Renal cortical epithelial cell (primary cell): ENCODE measurements around the gene MEMO1. TPM values are rescaled to one million over a fixed set of nuclear protein-coding genes. Genes with fewer than 3 reads are reported as not detected.
"Not testable (repeated sequence)": the region's sequence is repeated elsewhere in the genome, so short reads cannot be mapped to it uniquely, and the experiment has no call there.

Experiments used
- DNase-seq: peaks from one replicate; pipeline ENCODE4 v3.0.0-alpha.2; 2011; ENCODE audit warnings: low read depth
- total RNA-seq: library from RNA; depleted of rRNA; stranded (reverse); fragments of >200 nt; gene quantifications from 2 replicates; pipeline ENCODE4 v1.2.3, GENCODE V29; 2014

MEMO1 gene
- total RNA-seq, 1 donor from 2014 or later: 30.9 TPM

- no peak for DNase-seq
Observed at GRCh38 chr2:31998731-31999383, 12.0 kb downstream of the MEMO1 start.

DNA sequence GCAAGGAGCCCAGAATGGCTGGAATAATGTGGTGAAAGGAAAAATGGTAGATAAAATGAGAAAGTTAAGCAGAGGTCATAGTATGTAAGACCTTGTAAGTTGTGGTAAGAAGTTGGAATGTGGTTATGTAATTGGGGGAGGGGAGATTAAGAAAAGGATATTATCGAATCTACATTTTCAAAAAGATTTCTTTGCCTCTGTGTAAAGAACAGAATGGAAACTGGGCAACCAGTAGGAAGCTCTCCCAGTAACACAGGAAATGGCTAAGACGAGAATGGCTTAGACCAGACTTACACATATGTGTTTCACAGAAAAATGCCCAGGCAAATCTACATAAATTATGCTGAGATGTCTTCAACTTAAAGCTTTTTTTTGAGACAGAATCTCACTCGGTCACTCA is 13.2 kb downstream of the MEMO1 start:
- no peak for DNase-seq

GRCh38 chr2:31996571-31997150 is 14.1 kb downstream of the MEMO1 start:
- DNase-seq: no peak

DNA sequence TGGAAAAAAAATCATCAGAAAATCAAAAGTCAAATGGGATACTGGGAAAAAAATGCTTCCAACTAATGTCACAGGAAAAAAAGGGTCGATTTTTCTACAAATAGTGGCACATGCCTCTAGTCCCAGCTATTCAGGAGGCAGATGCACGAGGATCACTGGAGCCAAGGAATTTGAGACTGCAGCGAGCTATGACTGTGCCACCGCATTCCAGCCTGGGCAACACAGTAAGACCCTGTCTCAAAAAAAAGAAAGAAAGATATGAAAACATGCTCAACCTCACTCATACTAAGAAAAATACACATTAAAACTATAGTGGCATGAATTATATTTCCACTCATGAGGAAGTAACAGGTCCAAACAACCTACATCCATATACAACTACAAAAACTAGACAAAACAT is 17.9 kb downstream of the MEMO1 start:
- DNase-seq: no peak

DNA sequence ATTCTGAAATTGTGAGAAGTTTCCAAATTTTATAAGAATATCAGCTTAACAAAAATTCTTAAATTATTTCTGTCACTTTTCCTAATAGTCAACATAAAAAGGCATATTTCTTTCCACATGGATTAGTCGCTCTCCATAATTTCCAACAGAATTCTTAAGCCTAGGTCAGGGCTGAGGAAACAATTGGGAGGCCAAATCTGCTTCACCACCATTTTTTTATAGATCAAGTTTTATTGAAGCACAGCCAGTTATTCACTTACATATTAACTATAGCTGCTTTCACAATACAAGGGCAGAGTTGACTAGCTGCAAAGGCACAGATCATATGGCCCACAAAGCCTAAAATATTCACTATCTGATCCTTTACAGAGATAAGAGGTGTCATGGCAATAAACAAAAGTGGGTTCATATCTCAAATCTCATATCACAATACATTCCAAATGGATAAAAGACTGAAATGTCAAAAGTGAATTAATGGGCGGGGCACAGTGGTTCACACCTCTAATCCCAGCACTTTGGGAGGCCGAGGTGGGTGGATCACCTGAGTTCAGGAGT is 18.7 kb downstream of the MEMO1 start:
- DNase-seq: peak; percentile 27

DNA sequence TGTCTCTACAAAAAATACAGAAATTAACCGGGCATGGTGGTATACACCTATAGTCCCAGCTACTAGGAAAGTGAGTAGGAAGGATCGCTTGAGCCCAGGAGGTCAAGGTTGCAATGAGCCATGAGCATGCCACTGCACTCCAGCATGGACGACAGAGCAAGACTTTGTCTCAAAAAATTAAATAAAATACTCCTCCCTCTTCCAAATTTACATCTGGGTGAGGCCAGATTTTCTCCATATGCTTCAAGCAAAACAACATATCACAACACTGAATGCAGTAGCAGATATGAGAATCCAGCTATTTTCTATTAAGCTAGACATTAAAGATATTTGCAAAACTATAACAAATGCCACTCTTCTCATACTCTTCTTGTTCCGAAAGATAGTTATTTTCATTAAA is 20.9 kb downstream of the MEMO1 start:
- no peak for DNase-seq

GRCh38 chr2:31987454-31988220 is 23.2 kb downstream of the MEMO1 start:
- DNase-seq: no peak

GRCh38 chr2:31986906-31987305 is 23.9 kb downstream of the MEMO1 start:
- DNase-seq: no peak

DNA sequence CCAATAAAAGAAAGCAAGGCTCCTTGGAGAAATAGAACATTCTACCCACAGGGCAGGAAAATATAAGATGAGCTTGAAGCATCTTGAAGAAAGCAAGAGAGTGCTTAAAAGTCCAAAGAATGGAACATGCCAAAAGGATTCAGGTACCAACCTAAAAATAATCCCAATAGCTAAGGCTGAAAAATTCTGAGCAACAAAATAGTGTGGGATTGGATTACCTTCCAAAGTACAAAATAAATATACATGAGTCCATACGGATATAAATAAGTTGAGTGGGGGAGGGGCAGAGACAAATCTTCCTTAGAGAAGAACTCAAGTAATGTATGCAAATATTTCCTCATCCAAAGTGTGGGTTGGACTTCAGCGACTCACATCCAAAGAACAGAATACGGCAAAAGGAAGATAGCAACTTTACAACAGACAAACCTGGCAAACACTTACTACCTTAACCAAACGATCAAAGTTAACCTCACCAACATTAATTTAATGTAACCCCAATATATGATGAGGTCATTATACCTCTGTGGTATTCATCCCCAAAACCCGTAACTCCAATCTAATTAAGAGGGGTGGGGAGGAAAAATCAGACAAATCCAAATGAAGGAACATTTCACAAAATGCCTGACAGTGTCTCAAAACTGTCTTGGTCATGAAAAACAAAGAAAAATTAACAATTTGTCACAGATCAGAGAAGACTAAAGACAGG is 26.9 kb downstream of the MEMO1 start:
- no peak for DNase-seq

- peak; percentile 42 for DNase-seq
Observed at GRCh38 chr2:31980674-31981356, 30.0 kb downstream of the MEMO1 start.

GRCh38 chr2:31979956-31980355 is 30.9 kb downstream of the MEMO1 start:
- no peak for DNase-seq

DNA sequence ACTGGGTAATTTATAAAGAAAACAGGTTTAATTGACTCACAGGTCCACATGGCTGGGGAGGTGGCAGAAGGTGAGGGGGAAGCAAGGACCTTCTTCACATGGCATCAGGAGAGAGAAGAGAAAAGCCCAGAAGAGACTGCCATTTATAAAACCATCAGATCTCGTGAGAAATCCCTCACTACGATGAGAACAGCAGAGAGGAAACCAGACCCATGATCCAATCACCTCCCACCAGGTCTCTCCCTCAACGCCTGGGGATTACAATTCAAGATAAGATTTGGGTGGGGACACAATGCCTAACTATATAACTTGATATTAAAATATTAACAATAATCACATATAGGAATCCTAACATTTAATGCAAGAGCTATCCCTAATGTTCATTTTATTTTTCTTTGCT is 31.8 kb downstream of the MEMO1 start:
- no peak for DNase-seq

GRCh38 chr2:31978436-31978835 is 32.4 kb downstream of the MEMO1 start:
- DNase-seq: no peak

GRCh38 chr2:31973665-31974064 is 37.1 kb downstream of the MEMO1 start:
- DNase-seq: no peak

GRCh38 chr2:31972059-31972458 is 38.7 kb downstream of the MEMO1 start:
- no peak for DNase-seq

DNA sequence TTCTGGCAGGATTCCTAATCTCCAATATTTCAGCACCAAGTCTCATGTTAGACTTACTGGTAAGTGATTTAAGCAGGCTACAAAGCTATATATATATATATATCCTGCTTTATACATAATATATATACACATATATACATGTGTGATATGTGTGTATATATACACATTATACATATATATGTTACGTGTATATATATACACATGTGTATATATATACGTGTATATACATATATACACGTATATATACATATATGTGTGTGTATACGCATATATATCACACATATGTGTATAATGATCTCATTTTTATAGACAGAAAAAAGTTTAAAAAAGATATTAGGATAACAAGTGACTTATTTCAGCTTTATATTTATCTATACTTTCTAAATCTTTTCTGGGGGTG is 41.6 kb downstream of the MEMO1 start:
- DNase-seq: no peak

GRCh38 chr2:31967790-31968189 is 43.0 kb downstream of the MEMO1 start:
- no peak for DNase-seq

DNA sequence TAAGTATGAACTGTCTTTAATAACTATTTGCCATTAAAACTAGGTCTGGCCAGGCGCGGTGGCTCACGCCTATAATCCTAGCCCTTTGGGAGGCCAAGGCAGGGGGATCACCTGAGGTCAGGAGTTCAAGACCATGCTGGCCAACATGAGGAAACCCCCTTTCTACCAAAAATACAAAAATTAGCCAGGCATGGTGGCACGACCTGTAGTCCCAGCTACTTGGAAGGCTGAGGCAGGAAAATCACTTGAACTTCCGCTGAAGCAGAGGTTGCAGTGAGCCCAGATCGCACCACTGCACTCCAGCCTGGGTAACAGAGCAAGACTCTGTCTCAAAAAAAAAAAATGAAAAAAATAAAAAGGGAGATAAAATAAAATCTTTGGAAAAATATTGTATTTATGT is 44.4 kb downstream of the MEMO1 start:
- DNase-seq: not testable (repeated sequence)

DNA sequence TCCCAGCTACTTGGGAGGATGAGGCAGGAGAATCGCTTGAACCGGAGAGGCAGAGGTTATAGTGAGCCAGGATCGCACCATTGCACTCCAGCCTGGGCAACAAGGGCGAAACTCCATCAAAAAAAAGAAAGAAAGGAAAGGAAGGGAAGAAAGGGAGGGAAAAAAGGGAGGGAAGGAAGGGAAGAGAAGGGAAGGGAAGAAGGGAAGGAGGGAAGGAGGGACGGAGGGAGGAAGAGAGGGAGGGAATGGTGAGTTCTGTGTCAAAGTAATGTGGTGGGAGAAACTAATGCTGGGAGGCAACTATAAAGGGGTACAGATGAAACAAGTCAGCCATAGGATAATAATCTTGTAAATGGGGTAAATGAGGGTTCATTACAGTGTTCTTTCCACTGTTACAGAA is 45.7 kb downstream of the MEMO1 start:
- DNase-seq: no peak

DNA sequence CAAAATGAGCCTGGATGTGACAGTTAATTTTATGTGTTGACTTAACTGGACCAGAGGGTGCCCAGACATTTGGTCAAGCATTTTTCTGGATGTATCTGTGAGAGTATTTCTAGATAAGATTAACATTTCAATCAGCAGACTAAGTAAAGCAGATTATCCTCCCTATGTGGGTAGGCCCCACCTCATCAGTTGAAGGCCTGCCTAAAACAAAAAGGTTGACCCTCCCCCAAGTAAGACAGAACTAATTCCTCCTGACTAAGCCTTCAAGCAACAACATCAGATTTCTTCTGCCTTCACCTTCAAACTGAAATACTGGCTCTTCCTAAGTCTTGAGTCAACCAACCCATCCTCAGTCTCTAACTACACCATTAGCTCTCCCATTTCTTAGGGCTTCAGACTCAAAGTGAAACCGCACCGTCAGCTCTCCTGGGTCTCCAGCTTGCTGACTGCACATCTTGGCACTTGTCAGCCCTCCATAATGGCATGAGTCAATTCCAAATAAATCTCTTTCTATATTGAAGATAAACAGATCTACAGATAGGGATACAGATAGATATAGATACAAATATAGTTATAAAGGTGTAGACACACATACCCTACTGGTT is 47.9 kb downstream of the MEMO1 start:
- DNase-seq: no peak

- no peak for DNase-seq
Observed at GRCh38 chr2:31958140-31958717, 52.6 kb downstream of the MEMO1 start.
